NCI-H2196 treated with DMSO at 0.1 percent for 48 hours (cell line): ENCODE data around the gene IL20.

ENCODE experiments used
- DNase-seq: peaks from one replicate; lab custom pipeline; 2025; ENCODE audit not compliant: unreplicated experiment; lab: John Stamatoyannopoulos, UW

The IL20 gene, protein sequence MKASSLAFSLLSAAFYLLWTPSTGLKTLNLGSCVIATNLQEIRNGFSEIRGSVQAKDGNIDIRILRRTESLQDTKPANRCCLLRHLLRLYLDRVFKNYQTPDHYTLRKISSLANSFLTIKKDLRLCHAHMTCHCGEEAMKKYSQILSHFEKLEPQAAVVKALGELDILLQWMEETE

DNA sequence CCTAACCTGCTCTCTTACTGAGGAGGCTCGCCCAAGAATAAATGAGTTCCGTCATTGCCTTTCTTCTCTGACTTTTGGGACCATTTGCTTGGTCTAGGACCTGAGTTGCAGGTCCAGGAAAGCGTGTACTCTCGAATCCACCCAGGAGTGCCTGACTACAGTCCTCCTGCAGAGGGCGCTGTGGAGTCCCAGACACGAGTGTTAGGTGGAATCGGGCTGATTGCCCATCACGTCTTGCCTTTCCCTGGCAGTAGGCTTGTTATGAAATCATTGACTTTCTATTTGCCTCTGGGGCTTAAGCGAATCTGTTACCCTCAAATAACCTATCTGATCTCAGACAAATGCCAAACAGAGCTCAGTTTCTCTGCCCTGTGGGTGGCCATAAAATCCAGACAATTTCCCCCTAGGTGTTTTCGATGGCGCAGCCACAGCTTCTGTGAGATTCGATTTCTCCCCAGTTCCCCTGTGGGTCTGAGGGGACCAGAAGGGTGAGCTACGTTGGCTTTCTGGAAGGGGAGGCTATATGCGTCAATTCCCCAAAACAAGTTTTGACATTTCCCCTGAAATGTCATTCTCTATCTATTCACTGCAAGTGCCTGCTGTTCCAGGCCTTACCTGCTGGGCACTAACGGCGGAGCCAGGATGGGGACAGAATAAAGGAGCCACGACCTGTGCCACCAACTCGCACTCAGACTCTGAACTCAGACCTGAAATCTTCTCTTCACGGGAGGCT is at the start of gene IL20:
IL20 (plus strand) TSS at position 685 of the 733 bp plus-strand sequence. CDS start 230 bp downstream, outside the sequence.
- peak; percentile 63 for DNase-seq

DNA sequence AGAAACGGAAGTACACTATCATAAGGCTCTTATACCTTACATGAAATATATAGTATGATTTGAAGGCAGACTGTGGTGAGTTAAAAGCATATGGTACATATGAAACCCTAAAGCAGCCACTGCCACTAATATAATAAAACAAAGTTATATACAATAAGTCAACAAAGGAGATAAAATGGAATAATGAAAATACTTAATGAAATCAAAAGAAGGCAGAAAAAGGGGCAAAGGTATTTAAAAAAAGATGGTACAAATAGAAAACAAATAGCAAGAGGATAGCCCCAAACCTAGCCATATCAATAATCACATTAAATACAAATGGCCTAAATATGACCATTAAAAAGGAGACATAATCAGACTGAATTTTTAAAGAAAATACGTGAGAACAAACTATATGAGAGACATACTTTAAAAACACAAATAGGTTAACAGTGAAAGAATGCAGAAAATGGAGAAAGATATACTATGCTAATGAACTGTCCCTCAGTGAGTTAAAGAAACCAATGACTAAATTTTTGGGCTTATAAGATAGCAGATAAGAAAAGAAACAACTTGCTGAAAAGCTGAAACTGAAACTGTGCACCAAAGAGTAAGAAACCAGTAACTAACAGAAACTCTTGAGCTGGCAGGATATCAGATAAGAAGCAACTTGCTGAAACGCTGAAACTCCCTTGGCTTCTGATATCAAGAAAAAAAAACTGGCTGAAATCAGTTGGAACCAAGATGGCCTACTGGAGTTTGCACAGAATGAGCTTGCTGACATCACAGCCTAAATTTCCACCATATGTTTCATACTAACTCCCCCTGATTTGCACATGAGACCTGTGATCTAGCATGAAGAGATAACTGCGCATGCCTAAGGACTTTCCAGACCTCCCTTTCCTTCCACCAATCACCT is 48.8 kb upstream of the IL20 start:
- no peak for DNase-seq

DNA sequence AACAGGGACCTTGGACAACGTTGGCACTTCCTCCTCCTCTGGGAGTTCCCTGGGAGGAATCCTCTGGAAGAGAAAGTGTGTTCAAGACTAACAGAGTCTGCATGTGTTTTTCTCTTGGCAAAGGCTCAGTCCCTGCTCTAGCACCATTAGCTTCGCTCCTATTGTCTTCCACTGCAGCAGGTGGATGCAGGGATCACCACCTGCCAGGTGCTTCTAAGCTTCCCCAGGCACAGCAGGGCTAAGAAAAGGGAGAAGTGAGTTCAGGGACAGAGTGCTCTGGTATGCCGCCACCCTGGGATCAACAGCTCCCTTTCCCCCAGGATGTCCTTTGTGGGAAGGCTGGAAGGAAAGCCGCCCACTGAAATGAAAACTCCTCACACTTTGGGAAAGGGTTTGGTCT is 43.9 kb upstream of the IL20 start:
- peak; percentile 21 for DNase-seq

DNA sequence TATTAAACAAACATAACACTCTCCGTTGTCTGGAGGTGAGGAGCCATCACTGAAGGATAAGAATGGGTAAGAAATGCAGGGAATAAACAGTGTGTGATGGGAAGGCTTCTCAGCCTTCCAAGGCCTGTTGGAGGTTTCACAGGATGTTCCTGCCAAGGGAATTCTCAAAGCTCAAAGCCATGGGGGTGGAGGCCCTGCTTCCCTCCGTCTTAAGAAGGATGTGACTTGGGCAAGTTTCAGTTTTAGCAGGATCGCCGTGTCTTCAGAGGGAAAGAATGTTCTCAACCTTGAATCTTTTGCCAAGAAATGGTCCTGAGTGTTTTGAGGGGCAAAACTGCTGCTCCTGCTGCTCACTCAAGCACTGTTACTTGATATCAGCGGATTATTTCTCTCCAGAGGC is 41.7 kb upstream of the IL20 start:
- no peak for DNase-seq

DNA sequence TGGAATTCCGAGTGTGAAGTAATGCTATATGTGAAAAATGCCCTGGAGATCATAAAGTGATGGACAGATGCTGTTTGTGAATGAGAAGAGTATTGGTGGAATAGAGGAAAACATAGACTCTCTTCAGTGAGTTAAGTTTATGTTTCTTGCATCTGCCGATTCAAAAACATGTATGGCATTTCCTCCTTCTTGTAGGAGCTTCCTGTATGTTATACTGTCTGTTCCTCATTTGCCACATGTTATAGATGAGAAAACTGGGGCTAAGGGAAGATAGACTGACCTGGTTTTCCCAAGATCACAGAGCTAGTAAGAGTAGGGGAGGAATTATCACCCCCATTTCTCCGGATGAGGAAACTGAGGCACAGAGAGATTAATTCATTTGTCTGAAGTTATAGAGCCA is 41.1 kb upstream of the IL20 start:
- no peak for DNase-seq

DNA sequence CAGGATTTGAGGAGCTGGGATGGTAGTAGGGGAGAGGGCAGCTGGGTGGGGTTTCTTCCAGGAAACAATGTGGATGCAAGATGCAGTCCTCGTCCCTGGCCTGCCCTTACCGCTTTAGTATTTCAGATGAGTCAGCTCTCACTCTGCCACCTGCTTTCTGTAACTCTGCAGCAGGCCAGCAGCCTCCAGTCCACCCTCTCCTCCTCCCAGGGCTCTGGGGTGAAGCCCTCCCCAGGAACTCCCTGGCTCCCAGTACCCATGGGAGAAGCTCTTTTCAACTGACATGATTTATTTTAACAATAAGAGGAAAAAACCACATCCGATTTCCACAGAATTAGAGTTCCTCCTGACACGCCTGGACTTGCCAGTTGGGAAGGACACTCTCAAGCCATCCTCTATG is 39.0 kb upstream of the IL20 start:
- peak; percentile 6 for DNase-seq

DNA sequence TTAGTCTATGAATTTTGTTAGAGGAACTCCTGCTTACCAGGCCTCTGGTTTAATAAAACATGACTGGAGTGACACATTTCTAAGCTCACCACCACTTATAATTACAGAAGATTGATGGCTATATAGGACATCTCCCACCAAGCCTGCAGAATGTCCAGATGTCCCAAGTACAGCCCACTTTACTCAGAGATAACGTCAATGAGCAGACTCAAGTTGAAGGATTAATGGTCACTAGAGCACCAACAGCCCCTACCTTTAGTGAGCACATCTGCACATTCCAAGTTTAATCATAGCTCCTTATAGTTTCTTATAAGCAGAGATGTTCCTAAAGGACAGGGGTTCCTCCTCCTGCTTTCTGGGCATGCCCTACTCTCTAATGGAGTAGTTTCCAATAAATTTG is 37.4 kb upstream of the IL20 start:
- DNase-seq: no peak

DNA sequence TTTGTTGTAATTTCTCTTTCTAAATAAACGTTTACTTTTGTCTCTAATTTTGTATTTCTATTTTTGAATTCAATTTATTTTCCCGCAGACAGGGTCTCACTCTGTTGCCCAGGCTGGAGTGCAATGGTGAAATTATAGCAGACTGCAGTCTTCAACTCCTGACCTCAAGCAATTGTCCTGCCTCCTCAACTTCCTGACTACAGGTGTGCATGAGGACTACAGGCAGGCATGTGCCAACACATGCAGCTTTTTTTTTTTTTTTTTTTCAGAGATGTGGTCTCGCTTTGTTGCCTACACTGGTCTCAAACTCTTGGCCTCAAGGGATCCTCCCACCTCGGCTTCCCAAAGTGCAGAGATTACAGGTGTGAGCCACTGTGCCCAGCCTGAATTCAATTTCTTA is 36.7 kb upstream of the IL20 start:
- no peak for DNase-seq

DNA sequence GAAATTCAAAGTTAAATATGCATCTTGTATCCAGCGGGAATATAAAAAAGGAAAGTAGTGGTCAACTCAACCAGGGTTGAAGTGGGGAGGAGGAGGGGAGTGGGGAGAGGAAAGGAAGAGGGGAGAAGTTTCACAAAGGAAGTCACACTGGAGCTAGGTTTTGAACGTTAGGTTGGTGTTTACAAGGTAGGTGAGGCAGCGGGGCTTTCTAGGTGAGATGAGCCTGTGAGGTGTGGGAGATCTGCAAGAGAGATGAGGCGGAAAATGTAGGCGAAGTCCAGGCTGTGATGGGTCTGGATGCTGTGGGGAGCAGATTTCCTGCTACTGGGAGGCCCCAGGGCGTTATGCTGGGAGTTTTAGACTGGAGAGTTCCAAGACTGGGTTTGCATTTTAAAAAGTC is 36.1 kb upstream of the IL20 start:
- DNase-seq: no peak

DNA sequence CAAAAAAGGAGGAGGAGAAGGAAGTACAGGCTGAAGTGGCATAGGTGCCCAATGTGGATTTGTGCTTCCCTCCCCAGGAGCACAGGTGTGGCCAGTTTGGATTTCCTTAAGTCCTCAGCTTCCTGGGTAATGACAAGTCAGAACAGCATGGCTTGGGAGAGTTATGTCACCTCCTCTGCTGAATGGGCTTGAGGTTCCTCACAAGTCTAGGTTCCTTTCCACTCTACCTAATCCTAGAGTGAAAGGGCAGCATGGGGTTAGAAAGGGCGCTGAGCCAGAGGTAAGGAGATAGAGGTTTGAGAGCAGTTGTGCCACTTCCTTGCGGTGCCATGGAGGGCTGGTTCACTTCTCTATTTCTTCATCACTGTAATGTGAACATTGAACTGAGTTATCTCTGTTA is 35.5 kb upstream of the IL20 start:
- no peak for DNase-seq

DNA sequence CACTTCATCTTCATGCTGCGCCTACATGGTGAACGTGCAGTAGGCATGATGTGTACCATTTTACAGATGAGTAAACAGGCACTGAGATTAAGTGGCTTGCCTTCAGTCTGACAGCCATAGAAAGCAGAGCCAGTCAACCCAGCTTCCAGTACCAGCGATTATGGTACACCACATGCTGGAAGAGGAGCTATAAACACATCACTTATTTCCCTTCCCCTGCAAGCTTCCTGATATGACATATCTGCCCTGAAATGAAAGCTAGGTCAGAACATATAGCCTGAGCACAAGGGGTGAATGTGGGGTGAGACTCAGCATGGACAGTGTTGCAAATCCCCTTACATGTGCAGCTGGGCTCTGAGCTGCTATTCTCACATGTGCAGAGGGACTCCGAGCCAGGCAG is 33.8 kb upstream of the IL20 start:
- DNase-seq: no peak

DNA sequence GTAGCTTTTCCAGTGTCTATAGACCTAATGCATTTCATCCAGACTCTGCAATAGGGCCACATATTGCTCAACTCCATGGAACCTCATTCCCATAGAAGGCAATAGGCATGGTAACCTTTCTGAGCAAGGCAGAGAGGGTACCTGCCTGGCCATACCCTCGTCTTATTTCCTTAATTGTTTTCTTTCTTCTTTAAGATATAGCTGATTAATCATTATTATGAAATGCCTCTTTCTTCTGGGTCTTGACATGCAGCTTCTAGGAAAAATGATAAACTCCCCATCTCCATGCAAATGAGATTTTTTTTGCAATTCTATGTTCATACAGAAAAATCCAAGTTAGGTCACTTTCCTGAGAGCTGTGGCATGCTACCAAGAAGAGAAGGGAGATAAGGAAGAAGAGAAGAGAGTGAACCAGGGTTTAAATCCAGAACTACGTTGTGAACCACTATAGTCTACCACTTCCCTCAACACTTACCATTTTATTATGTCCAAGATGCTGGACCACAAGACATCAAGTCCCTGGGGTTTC is 33.0 kb upstream of the IL20 start:
- DNase-seq: no peak

DNA sequence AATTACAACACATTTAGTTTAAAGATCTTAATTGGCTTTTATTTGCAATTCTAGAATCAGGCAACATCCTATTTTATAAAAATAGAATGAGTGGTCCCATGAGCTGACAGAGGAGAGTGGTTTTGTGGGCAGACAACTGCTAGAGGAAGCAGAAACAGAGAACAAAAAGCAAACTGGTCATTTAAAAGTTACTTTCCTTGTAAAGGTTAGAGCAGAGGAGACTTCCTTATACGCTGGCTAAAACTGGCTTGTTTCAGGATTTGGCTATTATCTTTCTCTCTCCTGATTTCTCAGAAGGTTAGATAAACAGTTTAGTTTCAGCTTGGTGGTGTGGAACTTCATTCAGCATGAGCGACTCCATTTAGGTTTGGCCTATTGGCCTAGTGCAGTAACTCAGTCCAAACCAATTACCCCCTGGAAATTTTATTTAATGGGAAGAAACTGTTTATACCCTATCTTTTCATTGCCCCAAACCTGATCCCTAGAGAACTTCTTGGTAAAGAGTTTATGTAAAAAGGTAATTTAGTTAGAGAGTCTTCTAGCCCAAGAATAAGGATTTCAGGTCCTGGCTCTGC is 32.2 kb upstream of the IL20 start:
- DNase-seq: no peak

DNA sequence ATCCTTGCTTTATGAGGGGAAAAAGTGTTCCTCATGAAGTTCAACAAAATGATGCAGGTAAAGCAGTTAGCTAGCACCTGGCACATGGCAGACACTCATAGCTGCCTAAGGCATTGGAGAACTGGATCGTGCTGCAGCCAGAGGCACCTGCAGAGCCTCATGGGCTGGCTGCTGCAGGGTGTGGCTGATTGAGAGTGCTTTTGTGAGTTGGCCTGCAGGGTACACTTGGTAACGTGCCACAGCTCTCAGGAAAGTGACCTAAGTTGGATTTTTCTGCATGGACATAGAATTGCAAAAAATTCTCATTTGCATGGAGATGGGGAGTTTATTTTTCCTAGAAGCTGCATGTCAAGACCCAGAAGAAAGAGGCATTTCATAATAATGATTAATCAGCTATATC is 31.6 kb upstream of the IL20 start:
- peak; percentile 45 for DNase-seq

DNA sequence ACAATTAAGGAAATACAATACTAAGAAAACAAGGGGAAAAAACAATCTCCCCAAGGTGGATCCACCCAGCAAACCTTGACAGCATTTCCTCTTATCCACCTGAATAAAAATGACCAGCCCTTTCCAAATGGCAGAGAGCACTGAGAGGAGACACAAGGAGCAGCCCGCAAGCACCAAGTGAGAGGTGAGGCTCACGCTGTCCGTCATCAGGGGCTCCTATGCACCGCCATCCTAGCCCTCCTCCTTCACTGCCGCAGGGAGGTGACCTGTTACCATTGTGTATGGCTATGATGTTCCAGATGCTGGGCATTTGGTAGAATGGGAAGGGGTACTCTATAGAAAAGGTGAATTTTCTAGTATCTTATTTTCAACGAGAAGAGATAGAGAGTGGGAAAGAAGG is 31.2 kb upstream of the IL20 start:
- no peak for DNase-seq

DNA sequence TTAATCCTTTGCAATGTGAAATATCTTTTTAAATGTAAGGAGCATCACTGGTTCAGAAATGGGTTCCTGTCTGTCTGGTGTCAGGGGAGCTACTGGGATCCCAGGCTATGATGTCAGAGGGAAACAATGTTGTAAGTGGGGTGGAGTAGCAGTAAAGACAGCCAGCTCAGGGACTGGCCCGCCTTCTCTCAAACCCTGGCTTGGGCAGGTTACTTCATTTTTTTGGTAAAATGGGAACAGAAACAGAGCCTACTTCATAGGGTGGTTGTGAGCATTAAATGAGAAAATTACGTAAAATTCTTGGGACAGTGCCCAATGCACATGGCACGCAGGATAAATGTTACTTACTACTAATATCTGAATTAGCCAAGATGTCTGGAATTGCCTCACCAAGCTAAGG is 30.7 kb upstream of the IL20 start:
- DNase-seq: no peak

DNA sequence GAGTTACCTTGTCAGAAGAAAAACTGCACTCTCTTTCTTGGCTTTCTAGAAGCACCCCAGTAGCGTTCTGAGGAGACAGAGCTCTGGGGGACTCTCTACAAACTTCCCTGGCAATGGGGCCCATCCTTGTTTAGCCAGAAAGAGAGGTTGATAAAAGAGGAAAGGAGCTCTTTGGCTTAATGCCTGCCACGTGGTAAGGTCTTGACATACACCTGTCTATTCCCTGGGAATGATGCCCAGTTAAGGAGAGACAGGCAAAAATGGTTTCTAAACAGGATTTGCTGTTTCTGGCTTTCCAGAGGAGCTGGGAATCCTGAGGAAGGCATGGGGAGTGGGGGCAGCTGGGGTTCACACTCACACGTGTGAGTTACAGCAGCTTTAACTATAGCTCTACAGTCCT is 30.2 kb upstream of the IL20 start:
- peak; percentile 65 for DNase-seq

DNA sequence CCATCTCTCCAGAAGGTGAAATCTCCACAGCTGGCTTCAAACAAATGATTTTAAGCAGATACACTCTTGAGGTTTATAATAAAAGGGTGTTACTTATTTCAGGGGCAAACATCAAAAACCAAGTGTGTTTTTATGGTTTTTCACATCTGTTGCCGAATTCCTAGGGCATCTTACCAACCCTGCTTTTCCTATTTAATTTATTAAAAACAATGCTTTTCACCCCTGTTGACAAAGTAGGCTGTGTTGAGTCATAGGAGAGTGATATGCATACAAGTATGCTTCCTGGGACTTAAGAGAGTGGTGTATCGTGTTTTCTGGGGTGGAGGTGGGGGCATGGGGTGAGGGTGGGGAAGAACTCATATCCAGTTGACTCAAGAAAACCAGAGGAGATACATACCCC is 29.3 kb upstream of the IL20 start:
- DNase-seq: no peak

DNA sequence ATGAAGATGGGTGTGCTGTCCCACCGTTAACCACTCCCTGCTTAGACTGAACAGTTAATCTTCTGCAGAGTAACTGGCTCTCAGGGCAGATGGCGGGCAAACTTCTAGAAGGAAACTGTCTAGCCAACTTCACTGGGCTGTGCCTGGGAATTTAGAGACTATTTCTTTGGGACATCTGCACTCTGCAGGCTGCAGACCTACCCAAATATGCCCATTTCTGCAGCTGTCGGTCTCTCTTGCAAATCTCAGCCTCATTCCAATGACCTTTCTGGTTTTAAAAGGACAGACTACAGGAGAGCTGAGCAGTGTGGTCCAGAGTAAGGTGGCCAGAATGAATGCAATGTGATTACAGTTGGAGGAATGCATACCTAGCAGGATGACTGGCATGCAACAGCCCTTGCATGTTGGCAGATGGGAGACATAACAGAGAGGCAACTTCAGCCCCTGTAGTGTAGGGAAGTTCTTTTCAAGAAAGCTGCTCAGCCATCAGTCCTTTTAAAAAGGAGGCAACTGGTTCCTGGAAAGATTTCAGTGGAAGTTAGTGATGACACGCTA is 26.3 kb upstream of the IL20 start:
- no peak for DNase-seq

DNA sequence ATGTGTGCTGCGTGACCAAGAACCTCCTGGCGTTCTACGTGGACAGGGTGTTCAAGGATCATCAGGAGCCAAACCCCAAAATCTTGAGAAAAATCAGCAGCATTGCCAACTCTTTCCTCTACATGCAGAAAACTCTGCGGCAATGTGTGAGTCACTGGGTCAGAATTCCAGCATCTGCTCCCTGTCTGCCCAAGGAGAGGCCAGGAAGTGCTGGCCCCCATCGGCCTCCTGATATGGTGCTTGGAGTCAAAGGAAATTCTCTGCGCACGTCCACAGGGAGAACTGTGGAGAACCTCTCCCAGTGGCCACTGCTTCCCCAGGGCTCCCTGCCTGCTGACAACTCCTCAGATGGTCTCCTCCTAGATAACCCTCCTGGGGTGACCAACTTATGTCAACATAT is 25.6 kb upstream of the IL20 start:
- DNase-seq: no peak
